Endothelial cell of umbilical vein (primary cell): ENCODE measurements around the gene CCT3. TPM values are rescaled to one million over a fixed set of nuclear protein-coding genes. Genes with fewer than 3 reads are reported as not detected.

ENCODE experiments used
- BruUV-seq: library from RNA; stranded (reverse); fragments of 400-500 nt; replicated peaks from 2 replicates; lab custom pipeline; 2021; lab: Mats Ljungman, UMichigan
- CTCF ChIA-PET: fragments of 300-600, 350-600 bp; sonication (Branson Sonifier 250); formaldehyde crosslinking; loops from one replicate; lab custom pipeline; 2021; ENCODE audit warnings: antibody characterized with exemption, inconsistent platforms; lab: Charles Lee
- POLR2A ChIA-PET: fragments of 300-600, 350-600 bp; sonication (Branson Sonifier 250); formaldehyde crosslinking; loops from one replicate; lab custom pipeline; 2021; ENCODE audit warnings: antibody characterized with exemption, inconsistent platforms; lab: Charles Lee
- DNase-seq: peaks from one replicate; pipeline ENCODE4 v3.0.0-alpha.2; 2011; ENCODE audit warnings: low read depth, low spot score
- FAIRE-seq: peaks from 2 replicates; lab custom pipeline; 2011; peaks lifted over from hg19 to GRCh38; lab: Jason Lieb, UNC
- H2AFZ ChIP-seq: 2 replicates; pipeline ENCODE4 v1.6.0; 2012; ENCODE audit warnings: low read depth, low read length, control low read depth, inconsistent platforms
- H3K27ac ChIP-seq: 2 replicates; pipeline ENCODE4 v1.5.1; 2011; ENCODE audit warnings: low read depth, mild to moderate bottlenecking, control low read depth, low read length, moderate library complexity; ENCODE audit not compliant: insufficient read depth
- H3K27me3 ChIP-seq, 2 experiments: 2 replicates each; pipeline versions ENCODE4 v1.6.0 to v1.6.1; 2011; ENCODE audit warnings: low read length in 2 of 2, mixed read lengths in 1 of 2; ENCODE audit not compliant: control insufficient read depth in 2 of 2, insufficient read depth in 2 of 2
- H3K36me3 ChIP-seq, 2 experiments: 2 replicates in 1 of 2; 3 replicates in 1 of 2; pipeline ENCODE4 v1.5.1; 2011; ENCODE audit warnings: low read length in 2 of 2, mild to moderate bottlenecking in 1 of 2, moderate library complexity in 1 of 2; ENCODE audit not compliant: control insufficient read depth in 2 of 2, insufficient read depth in 2 of 2; ENCODE audit errors: extremely low read depth in 1 of 2
- H3K4me1 ChIP-seq: 3 replicates; pipeline ENCODE4 v1.5.1; 2011; ENCODE audit warnings: mild to moderate bottlenecking, low read length; ENCODE audit not compliant: control insufficient read depth, insufficient read depth; ENCODE audit errors: extremely low read depth
- H3K4me2 ChIP-seq: 2 replicates; pipeline ENCODE4 v1.6.1; 2011; ENCODE audit warnings: low read length, control low read depth, mixed read lengths; ENCODE audit not compliant: insufficient read depth
- H3K4me3 ChIP-seq, 3 experiments: fragments of 200-600 bp in 1 of 3; sonication (generic), shearing (Covaris generic) in 1 of 3; replicated peaks in 1 of 3; 2 replicates each; pipeline ENCODE4 v1.5.1; 2011 to 2016; ENCODE audit warnings: control low read depth in 3 of 3, low read length in 3 of 3, mild to moderate bottlenecking in 2 of 3, inconsistent platforms in 1 of 3, low read depth in 1 of 3, moderate library complexity in 1 of 3; ENCODE audit not compliant: insufficient read depth in 1 of 3
- H3K79me2 ChIP-seq: 2 replicates; pipeline ENCODE4 v1.6.0; 2012; ENCODE audit warnings: low read length, inconsistent platforms; ENCODE audit not compliant: control insufficient read depth, insufficient read depth
- H3K9ac ChIP-seq: replicated peaks from 2 replicates; pipeline ENCODE3; 2011; ENCODE audit warnings: low read length, control low read depth; ENCODE audit not compliant: insufficient read depth; ENCODE audit errors: extremely low read depth
- H3K9me1 ChIP-seq: replicated peaks from 3 replicates; pipeline ENCODE4 v1.6.0; 2011; ENCODE audit warnings: mild to moderate bottlenecking, low read length; ENCODE audit not compliant: control insufficient read depth, insufficient read depth; ENCODE audit errors: extremely low read depth
- H3K9me3 ChIP-seq: replicated peaks from 2 replicates; pipeline ENCODE4 v1.5.1; 2012; ENCODE audit warnings: low read length, inconsistent platforms; ENCODE audit not compliant: control insufficient read depth, insufficient read depth
- H4K20me1 ChIP-seq: replicated peaks from 2 replicates; pipeline ENCODE3; 2011; ENCODE audit warnings: mild to moderate bottlenecking, low read length; ENCODE audit not compliant: control insufficient read depth, insufficient read depth; ENCODE audit errors: extremely low read depth
- EZH2 ChIP-seq: IDR thresholded peaks from 2 replicates; pipeline ENCODE4 v1.6.1; 2012; ENCODE audit warnings: borderline replicate concordance, low read depth, mild to moderate bottlenecking, moderate library complexity, low read length, inconsistent platforms; ENCODE audit not compliant: severe bottlenecking
- FOS ChIP-seq: IDR thresholded peaks from 2 replicates; pipeline ENCODE4 v1.6.1; 2011; ENCODE audit warnings: mild to moderate bottlenecking, low read length, moderate library complexity, borderline replicate concordance; ENCODE audit not compliant: insufficient read depth
- GATA2 ChIP-seq: IDR thresholded peaks from 2 replicates; pipeline ENCODE4 v1.7.0; 2011; ENCODE audit warnings: low read depth, mild to moderate bottlenecking, moderate library complexity, mixed read lengths, low read length; ENCODE audit not compliant: insufficient read length, insufficient read depth
- JUN ChIP-seq: IDR thresholded peaks from 2 replicates; pipeline ENCODE4 v1.6.1; 2011; ENCODE audit warnings: borderline replicate concordance, low read depth; ENCODE audit not compliant: insufficient read length, insufficient read depth
- MYC ChIP-seq: IDR thresholded peaks from one replicate; pipeline ENCODE4 v1.6.1; 2011; ENCODE audit warnings: mild to moderate bottlenecking, low read depth, low read length
- POLR2A ChIP-seq: IDR thresholded peaks from 2 replicates; pipeline ENCODE4 v1.6.1; 2012; ENCODE audit warnings: low read depth, mild to moderate bottlenecking, control low read depth, low read length
- POLR2AphosphoS5 ChIP-seq: IDR thresholded peaks from 2 replicates; pipeline ENCODE4 v1.6.1; 2012; ENCODE audit warnings: low read depth, mild to moderate bottlenecking, control low read depth, low read length, moderate library complexity; ENCODE audit not compliant: insufficient read depth
- dilution Hi-C: fragments of 300-500 bp; cut with MboI; formaldehyde crosslinking; loops from one replicate; pipeline ENCODE4 v1.15.0; 2019; ENCODE audit warnings: low sequenced_read_pairs; ENCODE audit not compliant: extremely low pct_ligation_motif_present
- intact Hi-C: fragments of 100-400 bp; cut with micrococcal nuclease; formaldehyde crosslinking; loops from one replicate; pipeline ENCODE4 v1.10.0; 2022
- polyA plus RNA-seq, 4 experiments: library from polyadenylated mRNA; depleted of rRNA in 3 of 4; stranded (reverse) in 3 of 4; unstranded in 1 of 4; fragments of >200 nt; gene quantifications; 2 replicates each; pipeline versions ENCODE4 v1.2.1 to v1.2.3, GENCODE V29; 2011 to 2012; ENCODE audit warnings: missing spikeins in 1 of 4
- total RNA-seq: library from RNA; stranded (reverse); gene quantifications from 2 replicates; pipeline ENCODE4 v1.2.3, GENCODE V29; 2021
- TF ChIP-seq, protein P1 (sequence below): IDR thresholded peaks from 2 replicates; pipeline ENCODE4 v1.6.1; 2011; ENCODE audit not compliant: insufficient read depth, insufficient read length
- TF ChIP-seq, protein P2 (sequence below), 2 donors: IDR thresholded peaks; 1 replicate in 1 of 2; 2 replicates in 1 of 2; pipeline ENCODE4 v1.5.1; 2011; ENCODE audit warnings: low read length in 2 of 2, mild to moderate bottlenecking in 2 of 2, moderate library complexity in 2 of 2, control low read depth in 1 of 2, inconsistent platforms in 1 of 2, low read depth in 1 of 2; ENCODE audit not compliant: insufficient read depth in 1 of 2; ENCODE audit errors: extremely low read depth in 1 of 2

CCT3 gene
- total and polyA plus RNA-seq, 2 donors (not counting 3 experiments of a cell fraction or from before 2014, with no cell fraction given), result 276 to 367 TPM

DNA sequence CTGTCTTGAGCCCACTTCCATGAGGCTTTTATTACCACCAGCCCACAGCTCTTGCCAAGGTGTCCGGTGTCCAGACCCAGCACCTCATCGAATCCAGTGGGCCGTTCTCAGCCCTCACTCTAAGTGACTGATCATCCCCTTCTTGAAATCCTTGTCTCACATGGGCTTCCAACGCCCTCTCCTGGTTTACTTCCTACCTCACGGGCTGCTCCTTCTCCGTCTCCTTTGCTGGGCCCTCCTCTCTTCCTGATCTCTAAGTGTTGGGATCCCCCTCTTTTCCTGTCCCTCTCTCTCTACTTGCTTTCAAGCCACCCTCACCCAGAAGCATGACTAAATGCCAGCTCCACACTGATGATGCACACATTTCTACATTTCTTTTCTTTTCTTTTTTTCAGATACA is 21.9 kb upstream of the CCT3 start:
- POLR2A ChIA-PET, result no interaction called here
- intact Hi-C loops, result no loop called here

DNA sequence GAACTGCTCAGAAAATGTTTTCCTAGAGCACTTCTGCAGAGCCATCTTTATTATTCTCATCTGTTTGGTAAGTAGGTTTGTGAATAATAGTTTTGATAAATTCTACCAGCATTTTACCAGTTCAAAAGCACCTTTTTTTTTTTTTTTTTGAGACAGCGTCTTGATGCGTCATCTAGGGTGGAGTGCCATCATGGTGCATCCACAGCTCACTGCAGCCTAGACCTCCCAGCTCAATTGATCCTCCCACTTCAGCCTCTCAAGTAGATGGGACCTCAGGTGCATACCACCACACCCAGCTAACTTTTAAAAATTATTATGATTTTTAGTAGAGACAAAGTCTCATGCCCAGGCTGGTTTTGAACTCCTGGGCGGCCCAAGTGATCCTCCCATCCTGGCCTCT is 21.2 kb upstream of the CCT3 start:
- dilution Hi-C loops, result no loop called here
- H4K20me1 ChIP-seq, result no peaks in the 10 kb centered on the region
- POLR2A ChIA-PET, result interaction anchor here (0.7 kb wide), 1 partner anchor 11 kb away, joined by 3 read pairs; no protein-coding TSS in a partner anchor
- BruUV-seq, result no TSS peak
- H3K9me3 ChIP-seq, result no peaks in the 10 kb centered on the region
- H3K4me1 ChIP-seq, result no peaks in the 10 kb centered on the region
- intact Hi-C loops, result no loop called here
- H3K27ac ChIP-seq, result no peak overlapping the region
- no peaks in the 10 kb centered on the region for H3K9me1 ChIP-seq
- H3K4me3 ChIP-seq, result no peak overlapping the region
- DNase-seq (no peak), FAIRE-seq (no peak)
- no peak overlapping the region for H3K4me2 ChIP-seq
- no peak for TF ChIP-seq EZH2
- TF ChIP-seq FOS, result no peak
- no peak for TF ChIP-seq POLR2AphosphoS5
- TF ChIP-seq GATA2, result no peak
- TF ChIP-seq POLR2A, result no peak
- TF ChIP-seq, protein P1, sequence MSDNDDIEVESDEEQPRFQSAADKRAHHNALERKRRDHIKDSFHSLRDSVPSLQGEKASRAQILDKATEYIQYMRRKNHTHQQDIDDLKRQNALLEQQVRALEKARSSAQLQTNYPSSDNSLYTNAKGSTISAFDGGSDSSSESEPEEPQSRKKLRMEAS, result no peak
- no peak for TF ChIP-seq JUN
- TF ChIP-seq, protein P2, sequence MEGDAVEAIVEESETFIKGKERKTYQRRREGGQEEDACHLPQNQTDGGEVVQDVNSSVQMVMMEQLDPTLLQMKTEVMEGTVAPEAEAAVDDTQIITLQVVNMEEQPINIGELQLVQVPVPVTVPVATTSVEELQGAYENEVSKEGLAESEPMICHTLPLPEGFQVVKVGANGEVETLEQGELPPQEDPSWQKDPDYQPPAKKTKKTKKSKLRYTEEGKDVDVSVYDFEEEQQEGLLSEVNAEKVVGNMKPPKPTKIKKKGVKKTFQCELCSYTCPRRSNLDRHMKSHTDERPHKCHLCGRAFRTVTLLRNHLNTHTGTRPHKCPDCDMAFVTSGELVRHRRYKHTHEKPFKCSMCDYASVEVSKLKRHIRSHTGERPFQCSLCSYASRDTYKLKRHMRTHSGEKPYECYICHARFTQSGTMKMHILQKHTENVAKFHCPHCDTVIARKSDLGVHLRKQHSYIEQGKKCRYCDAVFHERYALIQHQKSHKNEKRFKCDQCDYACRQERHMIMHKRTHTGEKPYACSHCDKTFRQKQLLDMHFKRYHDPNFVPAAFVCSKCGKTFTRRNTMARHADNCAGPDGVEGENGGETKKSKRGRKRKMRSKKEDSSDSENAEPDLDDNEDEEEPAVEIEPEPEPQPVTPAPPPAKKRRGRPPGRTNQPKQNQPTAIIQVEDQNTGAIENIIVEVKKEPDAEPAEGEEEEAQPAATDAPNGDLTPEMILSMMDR (IDR thresholded peaks at IDR 0.05; ENCODE audit: extremely low read depth in 1 of 2, insufficient read depth in 1 of 2, low read depth in 1 of 2, low read length in 2 of 2), result no peak
- TF ChIP-seq MYC, result no peak
- H3K9ac ChIP-seq, result no peak overlapping the region
- peaks cover 17 to 24% of the 10 kb centered on the region in 2 experiments for H3K27me3 ChIP-seq
- no peaks in the 10 kb centered on the region for H3K36me3 ChIP-seq
- CTCF ChIA-PET, result interaction anchor here (0.9 to 10.2 kb wide), 16 partner anchors 11 to 250 kb away, joined by 3 to 96 read pairs (median 4); no protein-coding TSS in a partner anchor
- no peak overlapping the region for H2AFZ ChIP-seq
- no peaks in the 10 kb centered on the region for H3K79me2 ChIP-seq

More for the DNA sequence above, 21.9 kb upstream of the CCT3 start:
- no peaks in the 10 kb centered on the region for H3K9me1 ChIP-seq
- no peak overlapping the region for H3K4me2 ChIP-seq
- H2AFZ ChIP-seq, result no peak overlapping the region
- no peaks in the 10 kb centered on the region for H3K36me3 ChIP-seq
- no peak overlapping the region for H3K9ac ChIP-seq
- no peaks in the 10 kb centered on the region for H3K79me2 ChIP-seq
- no peaks in the 10 kb centered on the region for H3K9me3 ChIP-seq
- no peaks in the 10 kb centered on the region for H3K4me1 ChIP-seq
- peak; percentile 20 for DNase-seq
- TF ChIP-seq JUN, result no peak
- TF ChIP-seq, protein P2 (IDR thresholded peaks at IDR 0.05; ENCODE audit: extremely low read depth in 1 of 2, insufficient read depth in 1 of 2, low read depth in 1 of 2, low read length in 2 of 2), result peak in 1 of 2 donors; percentile 18
- H3K27ac ChIP-seq, result no peak overlapping the region
- no TSS peak for BruUV-seq
- dilution Hi-C loops, result no loop called here
- peaks cover 14 to 19% of the 10 kb centered on the region in 2 experiments for H3K27me3 ChIP-seq
- no peak for FAIRE-seq
- no peak overlapping the region for H3K4me3 ChIP-seq
- H4K20me1 ChIP-seq, result no peaks in the 10 kb centered on the region
- CTCF ChIA-PET, result interaction anchor here (1.0 to 10.2 kb wide), 11 partner anchors 10 to 86 kb away, joined by 3 to 96 read pairs (median 4); partner anchors contain the start of genes CCT3 and TSACC
